Neural progenitor cell (in vitro differentiated cells): Measurements from ENCODE around the gene PHKA2.

Experiments used
- EZH2 ChIP-seq: fragments of 200-600 bp; sonication (generic); IDR thresholded peaks from 2 replicates; pipeline ENCODE4 v1.6.1; 2017; ENCODE audit warnings: antibody characterized with exemption, mild to moderate bottlenecking, moderate library complexity
- EZH2phosphoT487 ChIP-seq: fragments of 200-600 bp; sonication (generic); IDR thresholded peaks from 2 replicates; pipeline ENCODE4 v1.6.1; 2017; ENCODE audit warnings: antibody characterized with exemption
- TF ChIP-seq, protein P1 (sequence below): fragments of 200-600 bp; sonication (generic); IDR thresholded peaks from 2 replicates; pipeline ENCODE4 v1.5.1; 2017; ENCODE audit warnings: antibody characterized with exemption, mild to moderate bottlenecking

DNA sequence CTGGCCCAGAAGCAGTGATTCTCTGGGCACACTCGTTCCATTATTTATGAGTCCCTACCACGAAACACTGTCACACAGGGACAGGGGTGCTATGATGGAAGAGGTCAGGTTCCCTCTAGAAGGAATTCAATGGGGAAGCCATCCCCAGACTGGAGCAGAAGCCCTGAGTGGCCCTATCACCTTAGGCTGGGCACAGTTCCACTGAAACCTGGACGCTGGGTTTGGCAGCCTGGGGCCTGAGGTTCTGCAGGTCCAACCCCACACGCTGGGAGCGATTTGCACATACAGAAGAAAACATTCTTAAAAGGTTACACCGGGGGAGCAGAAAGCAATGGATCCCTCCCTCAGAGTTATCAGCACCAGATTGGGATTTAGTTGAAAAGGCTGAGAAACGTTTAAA, 63.3 kb downstream of the PHKA2 start:
- TF ChIP-seq, protein P1, sequence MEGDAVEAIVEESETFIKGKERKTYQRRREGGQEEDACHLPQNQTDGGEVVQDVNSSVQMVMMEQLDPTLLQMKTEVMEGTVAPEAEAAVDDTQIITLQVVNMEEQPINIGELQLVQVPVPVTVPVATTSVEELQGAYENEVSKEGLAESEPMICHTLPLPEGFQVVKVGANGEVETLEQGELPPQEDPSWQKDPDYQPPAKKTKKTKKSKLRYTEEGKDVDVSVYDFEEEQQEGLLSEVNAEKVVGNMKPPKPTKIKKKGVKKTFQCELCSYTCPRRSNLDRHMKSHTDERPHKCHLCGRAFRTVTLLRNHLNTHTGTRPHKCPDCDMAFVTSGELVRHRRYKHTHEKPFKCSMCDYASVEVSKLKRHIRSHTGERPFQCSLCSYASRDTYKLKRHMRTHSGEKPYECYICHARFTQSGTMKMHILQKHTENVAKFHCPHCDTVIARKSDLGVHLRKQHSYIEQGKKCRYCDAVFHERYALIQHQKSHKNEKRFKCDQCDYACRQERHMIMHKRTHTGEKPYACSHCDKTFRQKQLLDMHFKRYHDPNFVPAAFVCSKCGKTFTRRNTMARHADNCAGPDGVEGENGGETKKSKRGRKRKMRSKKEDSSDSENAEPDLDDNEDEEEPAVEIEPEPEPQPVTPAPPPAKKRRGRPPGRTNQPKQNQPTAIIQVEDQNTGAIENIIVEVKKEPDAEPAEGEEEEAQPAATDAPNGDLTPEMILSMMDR, result no peak
- TF ChIP-seq EZH2phosphoT487 (no peak), EZH2 (no peak)
